C1 segment of cervical spinal cord (tissue), 14 donors: ENCODE data around the gene FAHD1.
"Not testable (repeated sequence)": the region's sequence is repeated elsewhere in the genome, so short reads cannot be mapped to it uniquely, and the experiment has no call there.

ENCODE experiments used
- DNase-seq, 14 donors: peaks; one replicate each; lab custom pipeline; 2025; lab: John Stamatoyannopoulos, UW

The FAHD1 gene

DNA sequence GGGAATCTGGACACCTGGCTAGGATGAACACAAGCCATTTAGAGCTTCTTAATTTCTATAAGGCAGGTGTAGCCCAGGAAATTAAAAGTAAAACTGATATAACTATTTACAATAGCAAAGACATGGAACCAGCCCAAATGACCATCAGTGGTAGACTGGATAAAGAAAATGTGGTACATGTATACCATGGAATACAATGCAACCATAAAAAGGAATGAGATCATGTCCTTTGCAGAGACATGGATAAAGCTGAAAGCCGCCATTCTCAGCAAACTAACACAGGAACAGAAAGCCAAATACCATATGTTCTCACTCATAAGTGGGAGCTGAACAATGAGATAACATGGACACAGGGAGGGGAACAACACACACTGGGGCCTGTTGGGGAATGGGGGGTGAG is 19.4 kb downstream of the FAHD1 start:
- no peak for DNase-seq

DNA sequence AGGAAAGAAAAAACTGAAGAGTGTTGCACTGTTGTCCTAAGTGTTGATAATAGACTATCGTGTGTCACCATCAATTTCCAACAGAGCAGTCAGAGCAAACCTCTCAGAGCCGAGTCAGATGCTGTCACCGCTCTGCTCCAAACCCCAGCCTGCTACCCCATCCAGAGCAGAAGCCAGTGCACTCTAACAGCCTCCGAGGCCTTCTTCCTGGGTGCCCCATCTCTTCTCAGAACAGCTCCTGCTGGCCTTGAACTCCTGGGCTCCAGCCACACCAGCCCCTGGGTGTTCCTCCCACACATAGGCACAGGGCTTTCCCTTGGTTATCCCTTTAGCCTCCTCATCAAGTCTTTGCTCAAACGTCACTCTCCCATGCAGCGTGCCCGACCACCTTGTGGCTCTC is 24.0 kb downstream of the FAHD1 start:
- DNase-seq: no peak

DNA sequence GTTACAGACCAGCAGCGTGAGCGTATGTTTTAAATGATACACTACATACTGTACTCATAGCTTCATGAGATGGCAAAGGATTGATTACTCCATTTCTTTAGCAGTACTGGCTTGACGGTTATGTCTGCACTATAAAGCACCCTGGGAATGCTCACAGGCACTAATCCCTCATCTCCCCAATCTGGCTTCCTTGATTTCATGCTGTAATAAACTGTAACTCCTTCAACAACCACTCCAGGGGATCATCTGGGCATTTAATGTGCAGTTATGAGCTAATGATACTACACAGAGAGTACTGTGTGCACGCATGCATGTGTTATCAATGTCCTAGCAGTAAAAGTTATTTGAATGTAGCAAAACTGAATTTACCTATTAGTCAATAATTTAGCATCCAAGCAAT is 24.8 kb downstream of the FAHD1 start:
- no peak for DNase-seq

DNA sequence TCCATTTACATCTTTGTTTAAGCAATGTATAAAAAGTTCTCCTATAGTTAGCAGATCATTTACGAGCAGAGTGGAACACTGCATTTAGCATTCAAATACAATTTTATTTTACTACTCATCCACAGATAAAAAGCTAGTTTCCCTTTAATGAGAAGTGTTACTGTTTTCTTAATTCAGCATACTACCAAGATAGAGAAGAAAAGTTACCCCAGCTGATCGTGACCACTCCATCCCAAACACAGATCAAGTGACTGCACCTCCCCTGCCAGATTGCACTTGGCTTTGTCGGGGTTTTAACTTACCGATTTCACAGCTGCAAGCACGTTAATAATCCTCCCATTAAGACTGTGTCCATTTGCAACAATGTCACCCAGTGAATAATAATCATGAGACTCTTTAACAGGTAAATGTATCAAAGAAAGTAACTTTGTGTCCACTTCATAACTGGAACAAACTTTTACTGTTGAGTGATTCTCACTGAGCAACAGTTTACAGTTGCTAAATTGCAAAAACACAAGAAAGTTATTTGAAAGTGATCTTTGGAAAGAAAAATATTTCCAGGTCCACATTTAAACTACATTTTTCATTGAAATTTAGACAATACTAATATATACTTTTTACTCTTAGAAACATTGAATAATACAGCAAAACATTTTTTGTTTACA is 30.6 kb downstream of the FAHD1 start:
- DNase-seq: no peak

DNA sequence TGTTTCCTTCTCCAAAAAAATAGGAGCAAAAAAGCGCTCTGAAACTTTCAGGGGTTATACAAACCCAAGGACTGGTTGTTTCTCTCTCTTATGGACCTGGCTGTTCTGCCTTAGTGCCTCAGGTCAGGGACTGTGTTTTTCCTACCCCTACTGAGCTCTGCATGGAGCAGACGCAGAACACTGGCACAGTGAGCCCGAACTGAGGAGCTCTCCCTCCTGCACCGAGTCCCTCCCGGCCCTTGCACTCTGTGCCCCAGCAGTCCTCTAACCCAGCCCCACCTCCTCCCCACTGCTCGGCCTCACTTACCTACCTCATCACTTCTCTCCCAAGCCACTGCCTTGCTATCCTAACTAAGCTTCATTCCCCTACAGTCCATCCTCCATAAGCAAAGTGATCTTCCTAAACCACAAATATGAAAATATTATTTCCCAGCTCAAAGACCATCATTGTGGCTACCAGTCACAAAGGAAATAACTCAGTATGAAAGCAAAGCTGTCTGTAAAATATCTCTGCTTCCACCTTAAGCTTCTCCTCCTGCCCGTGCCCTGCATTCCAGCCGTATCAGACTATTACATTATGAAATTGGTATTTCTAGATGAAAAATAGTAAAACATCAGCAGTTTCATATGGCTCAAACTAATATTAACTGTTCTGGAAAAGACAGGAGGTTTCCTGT is 31.3 kb downstream of the FAHD1 start:
- no peak for DNase-seq

DNA sequence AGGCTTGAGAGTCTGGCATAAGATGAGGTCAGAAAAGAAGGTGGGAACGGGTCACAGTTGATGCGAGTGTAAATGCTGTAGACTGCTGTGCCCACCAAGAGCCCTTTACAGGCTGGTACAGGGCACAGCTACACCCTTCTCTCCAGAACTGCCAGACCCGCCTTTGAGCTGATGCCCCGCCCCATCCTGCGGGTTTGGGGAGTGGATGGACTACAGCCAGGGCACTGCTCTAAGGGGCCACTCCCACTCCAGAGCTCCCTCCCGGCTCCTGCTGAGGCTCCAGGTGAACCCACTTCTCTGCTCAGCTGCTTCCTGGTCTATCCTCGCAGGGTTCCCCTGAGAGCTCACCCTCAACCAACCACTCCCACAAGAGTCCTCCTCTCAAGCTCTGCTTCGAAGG is 32.6 kb downstream of the FAHD1 start:
- no peak for DNase-seq

DNA sequence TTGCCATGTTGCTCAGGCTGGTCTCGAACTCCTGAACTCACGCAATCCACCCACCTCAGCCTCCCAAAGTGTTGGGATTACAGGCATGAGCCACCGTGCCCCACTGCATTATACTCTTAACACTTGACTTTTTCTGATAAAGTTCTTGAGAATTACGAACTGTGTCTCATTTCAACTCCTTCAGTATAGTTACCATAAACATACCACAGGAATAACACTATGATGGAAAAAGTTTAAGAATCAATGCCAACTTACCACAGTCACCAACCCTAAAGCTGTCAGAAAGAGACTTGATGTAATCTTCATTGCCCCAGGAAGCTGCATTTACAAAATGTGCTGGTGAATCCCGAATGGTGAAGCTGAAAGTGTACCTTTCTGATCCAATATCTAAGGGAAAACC is 34.7 kb downstream of the FAHD1 start:
- DNase-seq: no peak

DNA sequence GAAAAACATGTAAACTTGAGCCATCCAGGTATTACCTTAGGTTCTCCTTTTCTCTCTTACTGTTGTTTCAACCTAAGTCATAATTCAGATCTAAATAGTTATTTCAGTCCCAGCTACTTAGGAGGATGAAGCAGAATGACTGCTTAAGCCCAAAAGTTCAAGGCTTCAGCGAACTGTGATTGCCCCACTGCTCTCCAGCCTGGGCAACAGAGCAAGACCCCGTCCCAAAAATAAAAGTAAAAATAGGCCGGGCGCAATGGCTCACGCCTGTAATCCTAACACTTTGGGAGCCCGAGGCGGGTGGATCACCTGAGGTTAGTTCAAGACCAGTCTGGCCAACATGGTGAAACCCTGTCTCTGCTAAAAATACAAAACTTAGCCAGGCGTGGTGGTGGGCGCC is 35.4 kb downstream of the FAHD1 start:
- DNase-seq: no peak

DNA sequence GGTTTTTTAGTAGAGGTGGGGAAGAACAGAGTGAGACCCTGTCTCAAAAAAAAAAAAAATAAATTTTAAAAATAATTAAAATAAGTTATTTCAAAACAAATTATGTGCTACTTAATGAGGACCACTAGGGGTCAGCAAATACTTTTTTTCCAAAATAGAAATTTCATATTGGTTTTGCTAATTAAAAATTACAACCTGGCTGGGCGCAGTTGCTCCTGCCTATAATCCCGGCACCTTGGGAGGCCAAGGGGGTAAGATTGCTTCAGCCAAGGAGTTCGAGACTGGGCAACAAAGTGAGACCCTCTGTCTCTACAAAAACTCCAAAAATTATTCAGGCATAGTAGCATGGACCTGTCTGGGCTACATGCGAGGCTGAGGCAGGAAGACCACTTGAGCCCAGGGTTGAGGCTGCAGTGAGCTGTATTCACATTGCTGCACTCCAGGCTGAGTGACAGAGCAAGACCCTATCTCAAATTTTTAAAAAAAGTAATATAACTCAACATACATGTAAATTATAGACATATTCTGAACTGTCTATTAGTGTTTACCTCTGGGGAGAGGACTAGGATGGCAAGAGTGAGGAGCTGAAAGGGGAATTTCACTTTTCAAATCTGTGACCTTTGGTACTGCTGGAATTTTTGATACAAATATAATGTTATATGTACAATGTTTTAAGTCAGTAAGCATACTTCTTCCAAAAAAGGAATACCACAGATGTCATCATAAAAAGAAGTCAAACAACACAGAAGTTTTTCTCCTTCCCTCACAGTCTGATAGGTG is 36.9 kb downstream of the FAHD1 start:
- DNase-seq: no peak

DNA sequence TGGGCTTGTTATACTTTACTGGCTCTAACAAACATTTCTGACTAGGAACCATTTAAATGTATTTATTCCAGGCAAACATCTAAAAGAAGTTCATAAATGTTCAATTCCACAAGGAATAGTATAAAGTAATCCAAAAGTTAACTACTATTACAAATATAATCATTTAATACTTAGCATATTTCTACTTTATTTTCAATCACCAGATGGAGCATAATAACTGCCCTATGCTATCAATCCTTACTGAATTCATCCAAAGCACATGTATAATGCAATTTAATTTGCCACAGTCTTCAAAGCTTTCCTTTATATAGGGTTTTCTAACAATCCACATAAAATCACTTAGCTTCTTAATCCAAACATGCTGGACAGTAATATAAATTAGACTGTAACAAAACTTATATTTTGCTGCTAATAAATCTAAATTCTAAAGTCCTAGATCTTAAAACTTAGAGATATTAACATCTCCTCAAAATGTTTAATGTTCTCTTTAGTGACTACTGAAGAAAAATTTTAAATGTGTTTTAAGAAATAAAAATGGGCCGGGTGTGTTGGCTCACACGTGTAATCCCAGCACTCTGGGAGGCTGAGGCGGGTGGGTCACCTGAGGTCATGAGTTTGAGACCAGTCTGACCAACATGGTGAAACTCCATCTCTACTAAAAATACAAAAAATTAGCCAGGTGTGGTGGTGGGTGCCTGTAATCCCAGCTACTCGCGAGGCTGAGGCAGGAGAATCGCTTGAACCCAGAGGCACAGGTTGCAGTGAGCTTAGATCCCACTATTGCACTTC is 39.1 kb downstream of the FAHD1 start:
- DNase-seq: no peak

DNA sequence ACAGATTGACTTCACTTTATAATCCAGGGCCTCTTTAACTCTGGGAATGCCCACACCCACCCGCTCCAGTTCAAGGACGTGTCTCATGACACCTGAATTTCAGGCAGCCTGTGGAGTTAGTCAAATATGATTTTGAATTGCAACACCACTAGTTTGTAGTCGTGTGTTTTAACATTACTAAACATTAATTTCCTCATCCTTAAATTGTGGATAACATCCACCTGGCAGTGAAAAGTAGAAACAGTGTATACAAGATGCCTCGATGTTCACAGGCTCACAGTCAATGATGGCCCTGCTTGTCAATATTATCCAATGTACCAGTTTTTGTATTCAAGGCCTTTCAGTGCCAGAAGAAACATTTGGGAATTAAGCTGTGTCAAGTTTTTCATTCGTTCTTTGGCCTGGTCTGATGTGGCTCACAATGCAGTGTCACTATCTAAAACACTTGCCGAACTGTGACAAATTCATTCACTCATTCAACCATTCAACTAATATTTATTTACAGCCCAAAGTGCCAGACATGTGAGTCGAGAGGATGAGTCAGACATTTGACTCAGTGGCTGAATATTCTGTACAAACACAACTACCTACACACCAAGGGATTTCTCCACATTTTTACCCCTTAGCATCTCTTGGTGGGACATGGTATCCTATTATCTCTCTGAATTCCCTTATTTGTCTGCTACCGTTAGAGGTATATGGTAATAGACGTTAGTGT is 43.5 kb downstream of the FAHD1 start:
- no peak for DNase-seq

DNA sequence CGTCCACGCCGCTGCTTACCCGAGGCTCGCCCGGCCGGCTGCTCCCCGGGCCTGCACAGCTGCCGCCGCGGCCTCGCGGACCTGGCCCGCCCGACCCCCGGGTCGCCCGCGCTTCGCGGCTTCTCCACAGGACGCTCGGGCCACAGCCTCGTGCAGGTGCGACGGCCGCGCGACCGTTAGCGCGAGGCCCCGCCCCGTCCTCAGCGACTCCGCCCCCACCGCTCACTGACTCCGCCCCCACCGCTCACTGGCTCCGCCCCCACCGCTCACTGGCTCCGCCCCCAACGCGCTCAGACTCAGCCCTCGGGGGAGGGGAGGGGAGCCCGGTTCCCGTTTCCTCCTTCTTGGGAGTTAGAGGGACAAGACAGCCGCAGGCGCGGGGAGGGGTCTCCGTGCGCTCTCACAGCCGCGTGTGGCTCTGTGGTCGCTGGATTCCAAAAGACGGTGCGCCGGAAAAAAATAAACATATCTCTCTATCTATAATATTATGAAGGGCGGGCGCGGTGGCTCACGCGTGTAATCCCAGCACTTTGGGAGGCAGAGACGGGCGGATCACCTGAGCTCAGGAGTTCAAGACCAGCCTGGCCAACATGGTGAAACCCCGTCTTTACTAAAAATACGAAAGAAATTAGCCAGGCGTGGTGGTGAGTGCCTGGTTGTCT is 45.1 kb downstream of the FAHD1 start, which contains the start of gene MEIOB:
MEIOB (minus strand) TSS at position 191 of the 662 bp plus-strand sequence. CDS start 3,989 bp downstream, outside the sequence.
- peak in 3 of 14 donors; percentile 2 to 12 (median 4) for DNase-seq

DNA sequence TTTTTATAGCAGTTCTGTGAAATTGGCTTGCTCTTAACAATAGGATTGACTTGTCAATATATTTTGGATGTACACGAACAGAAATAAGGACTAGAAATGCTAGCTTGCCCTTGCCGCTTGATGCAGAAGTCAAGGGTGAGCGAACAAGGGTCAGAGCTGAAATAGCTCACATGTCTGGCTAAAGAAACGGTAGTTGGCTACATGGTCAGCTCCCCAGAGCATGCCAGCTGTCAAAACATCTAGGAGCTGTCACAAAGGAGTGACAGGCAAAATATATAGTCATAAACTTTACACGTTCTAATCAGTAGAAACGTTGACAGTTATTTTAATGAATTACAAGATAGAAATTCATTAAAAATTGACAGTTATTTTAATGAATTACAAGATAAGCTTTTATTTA is 47.8 kb downstream of the FAHD1 start:
- no peak for DNase-seq

DNA sequence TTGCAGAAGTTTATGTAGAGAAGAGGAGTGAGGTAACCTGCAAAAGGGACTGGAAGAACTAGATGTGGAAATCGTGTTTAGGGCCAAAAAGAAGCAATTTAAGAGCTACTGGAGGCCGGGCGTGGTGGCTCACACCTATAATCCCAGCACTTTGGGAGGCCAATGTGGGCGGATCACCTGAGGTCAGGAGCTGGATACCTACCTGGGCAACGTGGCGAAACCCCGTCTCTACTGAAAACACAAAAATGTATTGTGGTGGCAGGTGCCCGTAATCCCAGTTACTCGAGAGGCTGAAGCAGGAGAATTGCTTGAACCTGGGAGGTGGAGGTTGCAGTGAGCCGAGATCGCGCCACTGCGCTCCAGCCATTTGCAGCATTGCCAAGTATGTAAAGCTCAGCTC is 49.1 kb downstream of the FAHD1 start:
- not testable (repeated sequence) for DNase-seq

DNA sequence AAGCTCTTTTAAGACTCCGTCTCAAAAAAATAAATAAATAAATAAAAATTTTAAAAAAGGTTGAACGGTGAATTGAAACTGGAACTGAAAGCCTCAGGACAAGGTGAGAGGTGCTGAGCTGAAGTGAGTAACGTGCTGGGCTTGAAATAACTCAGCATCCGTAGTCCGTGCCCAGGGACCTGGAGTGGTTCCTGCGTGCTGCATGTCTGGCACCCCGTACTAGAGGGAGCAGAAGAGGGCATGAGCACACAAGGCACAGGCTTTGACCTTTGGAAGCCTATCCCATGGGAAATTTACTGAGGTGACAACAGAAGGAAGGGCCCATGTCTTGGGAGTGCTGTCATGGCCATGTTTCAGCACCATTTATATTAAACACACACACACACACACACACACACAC is 49.5 kb downstream of the FAHD1 start:
- no peak for DNase-seq

DNA sequence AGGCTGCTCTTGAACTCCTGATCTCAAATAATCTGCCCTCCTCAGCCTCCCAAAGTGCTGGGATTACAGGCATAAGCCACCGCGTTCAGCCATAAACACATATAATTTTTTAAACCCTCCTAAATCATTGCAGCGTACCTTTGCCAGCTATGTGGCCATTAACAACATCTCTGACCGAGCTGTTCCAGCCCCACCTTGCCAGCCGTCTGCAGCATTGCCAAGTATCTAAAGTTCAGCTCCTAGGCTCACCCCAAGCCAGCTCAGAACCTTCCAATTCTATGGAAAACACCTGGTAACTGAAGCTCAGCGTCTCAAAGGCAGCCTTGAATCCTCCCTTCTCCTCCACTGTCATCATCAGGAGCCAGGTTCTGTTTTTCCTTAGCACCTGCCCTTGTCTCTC is 50.1 kb downstream of the FAHD1 start:
- DNase-seq: no peak

DNA sequence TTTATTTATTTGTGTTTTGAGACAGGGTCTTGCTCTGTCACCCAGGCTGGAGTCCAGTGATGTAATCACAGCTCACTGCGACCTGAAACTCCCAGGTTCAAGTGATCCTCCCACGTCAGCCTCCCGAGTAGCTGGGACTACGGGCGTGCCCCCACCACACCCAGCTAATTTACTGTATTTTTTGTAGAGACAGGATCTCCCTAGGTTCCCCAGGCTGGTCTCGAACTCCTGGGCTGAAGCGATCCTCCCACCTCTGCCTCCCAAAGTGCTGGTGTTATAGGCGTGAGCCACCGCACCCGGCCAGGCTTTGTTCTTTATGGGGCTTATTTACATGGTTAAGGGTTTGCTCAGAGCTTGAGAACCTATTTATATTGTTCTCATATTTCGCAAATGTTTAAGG is 50.8 kb downstream of the FAHD1 start:
- DNase-seq: no peak

DNA sequence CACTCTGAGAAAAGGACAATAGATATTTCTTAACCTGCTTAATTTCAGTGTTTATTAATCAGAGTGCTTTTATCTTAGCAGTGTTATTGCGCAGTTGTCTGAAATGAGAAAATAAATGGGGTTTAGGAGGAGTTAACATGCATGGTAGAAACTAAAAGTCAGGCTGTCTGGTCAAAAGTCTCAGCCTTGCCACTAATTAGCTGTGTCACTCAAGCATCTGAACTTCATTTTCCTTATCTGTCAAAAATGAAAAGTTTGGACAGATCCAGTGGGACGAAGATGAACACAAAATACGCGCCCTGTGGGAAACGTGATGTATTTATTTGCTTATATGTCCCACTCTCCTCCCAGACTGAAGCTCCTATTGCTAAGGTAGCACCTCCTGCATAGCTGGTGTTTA is 51.2 kb downstream of the FAHD1 start:
- DNase-seq: no peak
